Type B pancreatic cell (in vitro differentiated cells): ENCODE data around the gene RANBP1. TPM values are rescaled to one million over a fixed set of nuclear protein-coding genes. Genes with fewer than 3 reads are reported as not detected.

ENCODE experiments used
- DNase-seq: peaks from one replicate; pipeline ENCODE4 v3.0.0; 2021; ENCODE audit warnings: mixed read lengths; ENCODE audit not compliant: unreplicated experiment; ENCODE audit errors: extremely low spot score
- H3K27ac Mint-ChIP-seq: 2 replicates; pipeline ENCODE4 v1.8.0; 2021; ENCODE audit warnings: mild to moderate bottlenecking, mixed read lengths
- H3K27me3 Mint-ChIP-seq: 2 replicates; pipeline ENCODE4 v1.8.0; 2021; ENCODE audit warnings: mixed read lengths
- H3K36me3 Mint-ChIP-seq: 2 replicates; pipeline ENCODE4 v1.8.0; 2021; ENCODE audit warnings: mixed read lengths
- H3K4me1 Mint-ChIP-seq: one replicate; pipeline ENCODE4 v1.8.0; 2021; ENCODE audit warnings: mixed read lengths; ENCODE audit not compliant: unreplicated experiment
- H3K4me3 Mint-ChIP-seq: 2 replicates; pipeline ENCODE4 v1.8.0; 2021; ENCODE audit warnings: mild to moderate bottlenecking, mixed read lengths
- H3K9me3 Mint-ChIP-seq: 2 replicates; pipeline ENCODE4 v1.8.0; 2021; ENCODE audit warnings: mixed read lengths
- total RNA-seq: library from RNA; stranded (reverse); gene quantifications from 2 replicates; pipeline ENCODE4 v1.2.1, GENCODE V29; 2021; ENCODE audit warnings: low replicate concordance
- TF ChIP-seq, protein P1 (sequence below): fragments of 200-600 bp; sonication (generic); conservative IDR thresholded peaks from 2 replicates; pipeline ENCODE4 v1.5.0; 2021; ENCODE audit warnings: antibody characterized with exemption, mild to moderate bottlenecking

RANBP1 gene
- total RNA-seq, 1 donor from 2014 or later = 235 TPM

DNA sequence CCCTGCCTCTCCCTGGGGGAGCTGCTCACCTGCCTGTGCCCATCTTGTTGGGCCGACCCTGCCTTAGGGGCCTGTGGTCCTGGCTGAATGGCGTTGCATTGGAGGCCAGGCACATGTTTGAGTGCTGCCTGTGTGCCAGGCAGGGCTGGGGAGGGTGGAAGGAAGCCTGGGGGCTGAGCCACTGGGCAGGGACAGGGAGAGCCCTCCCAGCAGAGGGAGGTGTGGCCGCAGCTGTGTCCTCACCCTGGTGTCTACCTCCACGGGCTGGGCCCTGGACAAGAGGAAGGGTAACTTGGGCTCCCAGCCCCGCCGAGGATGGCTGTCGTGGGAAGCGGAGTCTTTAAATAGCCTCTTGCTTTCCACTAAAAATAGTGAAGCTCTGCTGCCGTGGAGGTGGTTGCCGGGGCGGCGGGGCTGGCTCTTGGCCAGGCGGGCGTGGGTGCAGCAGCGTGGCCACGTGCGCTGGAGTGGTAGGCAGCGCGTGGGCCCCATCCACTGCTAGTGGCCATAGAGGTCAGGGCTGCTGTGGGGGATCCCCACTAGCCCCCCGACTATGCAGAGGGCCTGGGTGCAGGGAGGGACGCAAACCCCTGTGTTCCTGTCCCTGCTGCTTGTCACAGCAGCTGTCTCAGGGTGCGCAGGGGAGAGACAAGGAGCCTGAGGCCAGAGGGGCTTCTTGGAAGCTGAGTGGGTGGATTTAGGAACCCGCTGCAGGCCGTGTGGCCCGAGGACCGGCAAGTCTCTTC lies 21.9 kb downstream of the RANBP1 start:
- no peak overlapping the region for H3K4me3 Mint-ChIP-seq
- TF ChIP-seq, protein P1, sequence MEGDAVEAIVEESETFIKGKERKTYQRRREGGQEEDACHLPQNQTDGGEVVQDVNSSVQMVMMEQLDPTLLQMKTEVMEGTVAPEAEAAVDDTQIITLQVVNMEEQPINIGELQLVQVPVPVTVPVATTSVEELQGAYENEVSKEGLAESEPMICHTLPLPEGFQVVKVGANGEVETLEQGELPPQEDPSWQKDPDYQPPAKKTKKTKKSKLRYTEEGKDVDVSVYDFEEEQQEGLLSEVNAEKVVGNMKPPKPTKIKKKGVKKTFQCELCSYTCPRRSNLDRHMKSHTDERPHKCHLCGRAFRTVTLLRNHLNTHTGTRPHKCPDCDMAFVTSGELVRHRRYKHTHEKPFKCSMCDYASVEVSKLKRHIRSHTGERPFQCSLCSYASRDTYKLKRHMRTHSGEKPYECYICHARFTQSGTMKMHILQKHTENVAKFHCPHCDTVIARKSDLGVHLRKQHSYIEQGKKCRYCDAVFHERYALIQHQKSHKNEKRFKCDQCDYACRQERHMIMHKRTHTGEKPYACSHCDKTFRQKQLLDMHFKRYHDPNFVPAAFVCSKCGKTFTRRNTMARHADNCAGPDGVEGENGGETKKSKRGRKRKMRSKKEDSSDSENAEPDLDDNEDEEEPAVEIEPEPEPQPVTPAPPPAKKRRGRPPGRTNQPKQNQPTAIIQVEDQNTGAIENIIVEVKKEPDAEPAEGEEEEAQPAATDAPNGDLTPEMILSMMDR = no peak
- peaks cover 9% of the 10 kb centered on the region for H3K4me1 Mint-ChIP-seq
- no peak overlapping the region for H3K27ac Mint-ChIP-seq
- H3K27me3 Mint-ChIP-seq = no peaks in the 10 kb centered on the region
- no peak for DNase-seq
- no peaks in the 10 kb centered on the region for H3K36me3 Mint-ChIP-seq
- H3K9me3 Mint-ChIP-seq = no peaks in the 10 kb centered on the region

DNA sequence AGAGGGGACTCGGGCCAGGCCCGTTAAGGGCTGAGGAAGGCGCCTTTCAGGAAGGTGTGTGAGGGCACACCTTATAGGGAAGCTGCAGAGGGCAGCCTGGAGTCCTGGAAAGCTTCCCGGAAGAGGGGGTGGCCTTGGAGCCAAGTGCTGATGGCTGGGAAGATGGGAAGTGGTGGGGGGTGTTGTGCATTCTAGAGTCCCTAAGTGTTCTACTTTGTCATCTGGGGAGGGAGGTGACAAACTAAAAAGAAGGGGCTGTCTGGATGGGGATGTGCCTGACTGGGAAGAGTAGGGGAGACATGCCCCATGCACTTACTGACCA lies 22.5 kb downstream of the RANBP1 start:
- peaks cover 9% of the 10 kb centered on the region for H3K4me1 Mint-ChIP-seq
- H3K9me3 Mint-ChIP-seq = no peaks in the 10 kb centered on the region
- H3K4me3 Mint-ChIP-seq = no peak overlapping the region
- no peaks in the 10 kb centered on the region for H3K36me3 Mint-ChIP-seq
- no peaks in the 10 kb centered on the region for H3K27me3 Mint-ChIP-seq
- no peak overlapping the region for H3K27ac Mint-ChIP-seq
- TF ChIP-seq, protein P1 = no peak
- no peak for DNase-seq

DNA sequence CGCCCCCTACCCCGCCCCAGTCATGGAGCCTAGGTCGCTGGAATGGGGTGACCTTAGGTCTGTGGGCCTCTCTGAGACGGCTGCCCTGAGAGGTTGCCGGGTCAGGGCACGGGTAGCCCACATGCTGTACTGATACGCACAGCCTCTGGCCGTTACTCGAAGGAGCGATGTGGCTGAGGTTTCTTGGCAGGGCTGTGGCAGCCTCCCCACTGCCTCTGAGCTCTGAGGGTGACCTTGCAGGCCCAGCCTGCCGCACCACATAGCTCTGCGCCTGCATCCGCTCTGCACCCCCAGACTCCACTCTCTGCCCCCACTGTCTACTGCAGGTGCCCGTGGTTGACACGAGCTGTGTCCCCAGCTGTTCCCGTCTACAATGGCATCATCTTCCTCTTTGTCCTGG lies 23.0 kb downstream of the RANBP1 start:
- TF ChIP-seq, protein P1 = no peak
- Mint-ChIP-seq H3K9me3 (no peaks in the 10 kb centered on the region), H3K36me3 (no peaks in the 10 kb centered on the region), H3K4me3 (no peak overlapping the region), H3K27me3 (no peaks in the 10 kb centered on the region), H3K4me1 (peaks cover 9% of the 10 kb centered on the region), H3K27ac (no peak overlapping the region)
- no peak for DNase-seq

DNA sequence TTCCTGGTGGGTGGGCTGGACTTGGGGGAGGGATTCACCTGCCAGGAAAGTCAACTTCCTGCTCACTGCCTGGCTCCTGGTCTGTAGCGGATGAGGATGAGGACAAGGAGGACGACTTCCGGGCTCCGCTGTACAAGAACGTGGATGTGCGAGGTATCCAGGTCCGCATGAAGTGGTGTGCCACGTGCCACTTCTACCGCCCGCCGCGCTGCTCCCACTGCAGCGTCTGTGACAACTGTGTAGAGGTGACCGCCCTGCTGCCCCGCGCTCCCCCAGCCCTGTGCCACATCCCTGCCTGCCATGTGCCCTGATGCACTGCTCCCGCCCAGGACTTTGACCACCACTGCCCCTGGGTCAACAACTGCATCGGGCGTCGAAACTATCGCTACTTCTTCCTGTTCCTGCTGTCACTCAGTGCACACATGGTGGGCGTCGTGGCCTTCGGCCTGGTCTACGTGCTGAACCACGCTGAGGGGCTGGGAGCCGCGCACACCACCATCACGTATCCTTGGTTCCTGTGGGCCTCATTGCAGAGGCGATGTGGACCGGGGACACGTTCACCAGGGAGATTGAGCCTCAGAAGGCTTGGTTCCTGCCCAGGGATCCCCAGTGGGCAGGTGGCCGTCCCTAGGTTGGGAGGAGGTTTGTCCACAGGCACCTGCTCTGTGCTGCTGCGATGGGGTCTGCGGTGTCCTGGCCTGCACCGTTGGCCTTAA lies 23.6 kb downstream of the RANBP1 start:
- Mint-ChIP-seq H3K4me3 (no peak overlapping the region), H3K36me3 (no peaks in the 10 kb centered on the region), H3K27me3 (no peaks in the 10 kb centered on the region), H3K27ac (no peak overlapping the region), H3K9me3 (no peaks in the 10 kb centered on the region), H3K4me1 (peaks cover 7% of the 10 kb centered on the region)
- no peak for DNase-seq
- TF ChIP-seq, protein P1 = no peak

DNA sequence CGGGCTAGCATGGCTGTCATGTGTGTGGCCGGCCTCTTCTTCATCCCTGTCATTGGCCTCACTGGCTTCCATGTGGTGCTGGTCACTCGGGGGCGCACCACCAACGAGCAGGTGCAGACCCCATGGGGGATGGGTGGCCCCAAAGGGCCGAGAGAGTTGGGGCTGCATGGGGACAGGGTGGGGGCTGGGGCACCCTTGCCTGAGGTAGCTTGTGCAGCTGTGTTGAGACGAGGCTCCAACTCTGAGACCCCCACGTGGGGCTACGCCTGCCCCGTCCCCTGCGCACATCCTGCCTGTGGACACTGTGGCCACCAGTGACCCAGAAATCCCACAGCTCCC lies 24.2 kb downstream of the RANBP1 start:
- H3K4me1 Mint-ChIP-seq = peaks cover 6% of the 10 kb centered on the region
- no peaks in the 10 kb centered on the region for H3K27me3 Mint-ChIP-seq
- TF ChIP-seq, protein P1 = no peak
- no peak overlapping the region for H3K4me3 Mint-ChIP-seq
- H3K27ac Mint-ChIP-seq = no peak overlapping the region
- no peaks in the 10 kb centered on the region for H3K36me3 Mint-ChIP-seq
- DNase-seq = no peak
- H3K9me3 Mint-ChIP-seq = no peaks in the 10 kb centered on the region
